HUES64 (cell line): ENCODE data around the gene HDLBP.

Source experiments
- H3K27ac ChIP-seq: 2 replicates; pipeline ENCODE4 v1.7.0; 2013; ENCODE audit warnings: low read depth, low read length, inconsistent platforms
- H3K27me3 ChIP-seq: 2 replicates; pipeline ENCODE4 v1.6.1; 2013; ENCODE audit warnings: mild to moderate bottlenecking, low read length; ENCODE audit not compliant: insufficient read depth
- H3K36me3 ChIP-seq: 2 replicates; pipeline ENCODE4 v1.6.1; 2013; ENCODE audit warnings: mild to moderate bottlenecking, low read length; ENCODE audit not compliant: insufficient read depth
- H3K4me1 ChIP-seq: 2 replicates; pipeline ENCODE4 v1.6.1; 2013; ENCODE audit warnings: mild to moderate bottlenecking, low read length, moderate library complexity; ENCODE audit not compliant: insufficient read depth
- H3K4me3 ChIP-seq: 2 replicates; pipeline ENCODE4 v1.5.1; 2013; ENCODE audit warnings: mild to moderate bottlenecking, low read length, moderate library complexity
- H3K9ac ChIP-seq: 2 replicates; pipeline ENCODE4 v1.6.1; 2013; ENCODE audit warnings: mild to moderate bottlenecking, low read depth, low read length
- H3K9me3 ChIP-seq: 2 replicates; pipeline ENCODE4 v1.6.1; 2013; ENCODE audit warnings: low read depth, low read length; ENCODE audit not compliant: insufficient read depth
- WGBS: fragments of 150-250, 120-280 bp; methylation state at CpG from one replicate; pipeline ENCODE4 v1.1.7; 2013; ENCODE audit warnings: missing lambda C conversion rate; 5-methylcytosine and 5-hydroxymethylcytosine counted together

Gene HDLBP

GRCh38 chr2:241195506-241196130 is 119.9 kb downstream of the HDLBP start:
- H3K4me3 ChIP-seq = no peak overlapping the region
- no peaks in the 10 kb centered on the region for H3K4me1 ChIP-seq
- H3K9ac ChIP-seq = no peak overlapping the region
- no peaks in the 10 kb centered on the region for H3K36me3 ChIP-seq
- no peaks in the 10 kb centered on the region for H3K9me3 ChIP-seq
- H3K27me3 ChIP-seq = no peaks in the 10 kb centered on the region
- WGBS = 92% methylated on average over 18 of the region's 18 CpGs
- no peak overlapping the region for H3K27ac ChIP-seq

- no peak overlapping the region for H3K4me3 ChIP-seq
- no peaks in the 10 kb centered on the region for H3K27me3 ChIP-seq
- no peaks in the 10 kb centered on the region for H3K4me1 ChIP-seq
- 89% methylated on average over 9 of the region's 9 CpGs for WGBS
- H3K9me3 ChIP-seq = no peaks in the 10 kb centered on the region
- no peak overlapping the region for H3K9ac ChIP-seq
- no peak overlapping the region for H3K27ac ChIP-seq
- no peaks in the 10 kb centered on the region for H3K36me3 ChIP-seq
These were observed 120.7 kb downstream of the HDLBP start for GRCh38 chr2:241194811-241195210.

GRCh38 chr2:241193271-241193670 is 122.2 kb downstream of the HDLBP start:
- Histone ChIP-seq H3K4me1 (0 out of 2 replicates have a peak, but pooled peaks cover 2% of the 10 kb centered on the region), H3K9me3 (no peaks in the 10 kb centered on the region), H3K27ac (no peak overlapping the region), H3K36me3 (no peaks in the 10 kb centered on the region), H3K9ac (no peak overlapping the region), H3K4me3 (no peak overlapping the region), H3K27me3 (no peaks in the 10 kb centered on the region)
- 89% methylated on average over 7 of the region's 8 CpGs for WGBS

- H3K9me3 ChIP-seq = no peaks in the 10 kb centered on the region
- no peak overlapping the region for H3K9ac ChIP-seq
- H3K27me3 ChIP-seq = no peaks in the 10 kb centered on the region
- no peaks in the 10 kb centered on the region for H3K36me3 ChIP-seq
- 89% methylated on average over 8 of the region's 14 CpGs for WGBS
- H3K4me1 ChIP-seq = 0 out of 2 replicates have a peak, but pooled peaks cover 5% of the 10 kb centered on the region
- H3K4me3 ChIP-seq = no peak overlapping the region
- H3K27ac ChIP-seq = no peak overlapping the region
These were observed 124.4 kb downstream of the HDLBP start for GRCh38 chr2:241191081-241191480.

- Histone ChIP-seq H3K36me3 (no peaks in the 10 kb centered on the region), H3K4me1 (0 out of 2 replicates have a peak, but pooled peaks cover 5% of the 10 kb centered on the region), H3K27me3 (no peaks in the 10 kb centered on the region), H3K27ac (no peak overlapping the region), H3K9me3 (no peaks in the 10 kb centered on the region), H3K4me3 (no peak overlapping the region), H3K9ac (no peak overlapping the region)
- WGBS = 93% methylated on average over 19 of the region's 19 CpGs
These were observed 125.0 kb downstream of the HDLBP start for GRCh38 chr2:241190291-241190981.

- 92% methylated on average over 15 of the region's 15 CpGs for WGBS
- no peaks in the 10 kb centered on the region for H3K27me3 ChIP-seq
- H3K4me1 ChIP-seq = 0 out of 2 replicates have a peak, but pooled peaks cover 5% of the 10 kb centered on the region
- H3K9me3 ChIP-seq = no peaks in the 10 kb centered on the region
- H3K9ac ChIP-seq = no peak overlapping the region
- no peak overlapping the region for H3K4me3 ChIP-seq
- no peak overlapping the region for H3K27ac ChIP-seq
- H3K36me3 ChIP-seq = no peaks in the 10 kb centered on the region
These were observed 125.6 kb downstream of the HDLBP start for GRCh38 chr2:241189856-241190201.

GRCh38 chr2:241189093-241189855 is 126.2 kb downstream of the HDLBP start:
- Histone ChIP-seq H3K36me3 (no peaks in the 10 kb centered on the region), H3K27me3 (no peaks in the 10 kb centered on the region), H3K4me3 (no peak overlapping the region), H3K27ac (no peak overlapping the region), H3K4me1 (0 out of 2 replicates have a peak, but pooled peaks cover 5% of the 10 kb centered on the region), H3K9me3 (no peaks in the 10 kb centered on the region), H3K9ac (no peak overlapping the region)
- 91% methylated on average over 32 of the region's 32 CpGs for WGBS

GRCh38 chr2:241188361-241189092 is 126.9 kb downstream of the HDLBP start, which contains the start of gene ANO7:
Gene ANO7, plus strand, starts transcription at chr2:241188677. Its CDS starts 1,387 bp downstream, at chr2:241190064.
- Histone ChIP-seq H3K9me3 (no peaks in the 10 kb centered on the region), H3K4me1 (0 out of 2 replicates have a peak, but pooled peaks cover 5% of the 10 kb centered on the region), H3K36me3 (no peaks in the 10 kb centered on the region), H3K4me3 (no peak within 1 kb of the TSS), H3K9ac (no peak within 1 kb of the TSS), H3K27ac (no peak within 1 kb of the TSS), H3K27me3 (no peaks in the 10 kb centered on the region)
- WGBS = 67% methylated on average over 21 of the region's 21 CpGs

- H3K4me3 ChIP-seq = no peak overlapping the region
- 0 out of 2 replicates have a peak, but pooled peaks cover 5% of the 10 kb centered on the region for H3K4me1 ChIP-seq
- no peaks in the 10 kb centered on the region for H3K9me3 ChIP-seq
- H3K27ac ChIP-seq = no peak overlapping the region
- peaks cover 2% of the 10 kb centered on the region; the same call in 1 of the 2 replicates for H3K36me3 ChIP-seq
- no peaks in the 10 kb centered on the region for H3K27me3 ChIP-seq
- 60% methylated on average over 4 of the region's 4 CpGs for WGBS
- no peak overlapping the region for H3K9ac ChIP-seq
These were observed 127.6 kb downstream of the HDLBP start for GRCh38 chr2:241187918-241188234.

GRCh38 chr2:241187101-241187917 is 128.2 kb downstream of the HDLBP start:
- Histone ChIP-seq H3K36me3 (peaks cover 4% of the 10 kb centered on the region; the same call in 1 of the 2 replicates), H3K4me1 (0 out of 2 replicates have a peak, but pooled peaks cover 5% of the 10 kb centered on the region), H3K9ac (no peak overlapping the region), H3K4me3 (no peak overlapping the region), H3K27me3 (no peaks in the 10 kb centered on the region), H3K27ac (no peak overlapping the region), H3K9me3 (no peaks in the 10 kb centered on the region)
- 57% methylated on average over 14 of the region's 14 CpGs for WGBS
